KMS-11 (cell line): ENCODE data around the gene ZNF101.

Experiments used
- H2AFZ ChIP-seq: fragments of 200-600 bp; sonication (generic); 2 replicates; pipeline ENCODE4 v1.6.1; 2016; ENCODE audit warnings: antibody characterized with exemption, mixed run types, low read depth
- H3K27ac ChIP-seq: fragments of 200-600 bp; sonication (generic); 2 replicates; pipeline ENCODE4 v1.6.1; 2016; ENCODE audit warnings: mild to moderate bottlenecking, mixed run types
- H3K27me3 ChIP-seq: fragments of 200-600 bp; sonication (generic); 2 replicates; pipeline ENCODE4 v1.6.1; 2017; ENCODE audit warnings: mild to moderate bottlenecking, low read depth, mixed run types, moderate library complexity; ENCODE audit not compliant: insufficient read depth
- H3K36me3 ChIP-seq: fragments of 200-600 bp; sonication (generic); 2 replicates; pipeline ENCODE4 v1.6.1; 2017; ENCODE audit warnings: mild to moderate bottlenecking, mixed run types; ENCODE audit not compliant: insufficient read depth
- H3K4me1 ChIP-seq: fragments of 200-600 bp; sonication (generic); 2 replicates; pipeline ENCODE4 v1.6.1; 2016; ENCODE audit warnings: mild to moderate bottlenecking, low read depth, mixed run types; ENCODE audit not compliant: poor library complexity, severe bottlenecking
- H3K4me2 ChIP-seq: fragments of 200-600 bp; sonication (generic); 2 replicates; pipeline ENCODE4 v1.7.0; 2016; ENCODE audit warnings: mild to moderate bottlenecking, mixed run types
- H3K4me3 ChIP-seq: fragments of 200-600 bp; sonication (generic); IDR thresholded peaks from 2 replicates; pipeline ENCODE4 v1.6.1; 2017; ENCODE audit warnings: low read depth, low read length, mixed read lengths; ENCODE audit not compliant: insufficient read depth
- H3K79me2 ChIP-seq: fragments of 200-600 bp; sonication (generic); 2 replicates; pipeline ENCODE4 v1.6.1; 2016; ENCODE audit warnings: low read depth, mixed run types; ENCODE audit not compliant: insufficient read depth
- H3K9ac ChIP-seq: fragments of 200-600 bp; sonication (generic); 2 replicates; pipeline ENCODE4 v1.6.1; 2016; ENCODE audit warnings: mild to moderate bottlenecking, mixed run types
- H4K20me1 ChIP-seq: fragments of 200-600 bp; sonication (generic); 2 replicates; pipeline ENCODE4 v1.6.1; 2016; ENCODE audit warnings: mild to moderate bottlenecking, mixed run types; ENCODE audit not compliant: insufficient read depth
- TF ChIP-seq, protein P1 (sequence below): fragments of 200-600 bp; sonication (generic); conservative IDR thresholded peaks from 2 replicates; pipeline ENCODE4 v1.6.1; 2017; ENCODE audit warnings: low read depth, mild to moderate bottlenecking, antibody characterized with exemption, low read length, moderate library complexity, mixed read lengths

Gene ZNF101

GRCh38 chr19:19644054-19644388 lies 24.6 kb upstream of the ZNF101 start:
- Histone ChIP-seq H2AFZ (no peak overlapping the region), H4K20me1 (no peaks in the 10 kb centered on the region), H3K79me2 (no peaks in the 10 kb centered on the region), H3K4me3 (no peak overlapping the region), H3K36me3 (no peaks in the 10 kb centered on the region), H3K9ac (peak overlapping the region; percentile 33; the same call in 1 of the 2 replicates), H3K27ac (peak overlapping the region; percentile 56; the same call in 1 of the 2 replicates), H3K4me2 (peak overlapping the region; percentile 68; the same call in 1 of the 2 replicates), H3K4me1 (no peaks in the 10 kb centered on the region), H3K27me3 (no peaks in the 10 kb centered on the region)
- TF ChIP-seq, protein P1, sequence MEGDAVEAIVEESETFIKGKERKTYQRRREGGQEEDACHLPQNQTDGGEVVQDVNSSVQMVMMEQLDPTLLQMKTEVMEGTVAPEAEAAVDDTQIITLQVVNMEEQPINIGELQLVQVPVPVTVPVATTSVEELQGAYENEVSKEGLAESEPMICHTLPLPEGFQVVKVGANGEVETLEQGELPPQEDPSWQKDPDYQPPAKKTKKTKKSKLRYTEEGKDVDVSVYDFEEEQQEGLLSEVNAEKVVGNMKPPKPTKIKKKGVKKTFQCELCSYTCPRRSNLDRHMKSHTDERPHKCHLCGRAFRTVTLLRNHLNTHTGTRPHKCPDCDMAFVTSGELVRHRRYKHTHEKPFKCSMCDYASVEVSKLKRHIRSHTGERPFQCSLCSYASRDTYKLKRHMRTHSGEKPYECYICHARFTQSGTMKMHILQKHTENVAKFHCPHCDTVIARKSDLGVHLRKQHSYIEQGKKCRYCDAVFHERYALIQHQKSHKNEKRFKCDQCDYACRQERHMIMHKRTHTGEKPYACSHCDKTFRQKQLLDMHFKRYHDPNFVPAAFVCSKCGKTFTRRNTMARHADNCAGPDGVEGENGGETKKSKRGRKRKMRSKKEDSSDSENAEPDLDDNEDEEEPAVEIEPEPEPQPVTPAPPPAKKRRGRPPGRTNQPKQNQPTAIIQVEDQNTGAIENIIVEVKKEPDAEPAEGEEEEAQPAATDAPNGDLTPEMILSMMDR: peak; percentile 46; the same call in 1 of the 2 replicates

- Histone ChIP-seq H3K27ac (no peak overlapping the region), H2AFZ (no peak overlapping the region), H4K20me1 (no peaks in the 10 kb centered on the region), H3K79me2 (no peaks in the 10 kb centered on the region), H3K4me2 (no peak overlapping the region), H3K36me3 (no peaks in the 10 kb centered on the region), H3K4me1 (no peaks in the 10 kb centered on the region), H3K27me3 (no peaks in the 10 kb centered on the region), H3K9ac (no peak overlapping the region), H3K4me3 (no peak overlapping the region)
- TF ChIP-seq, protein P1: no peak
These were observed 23.3 kb upstream of the ZNF101 start for GRCh38 chr19:19645233-19645870.

DNA sequence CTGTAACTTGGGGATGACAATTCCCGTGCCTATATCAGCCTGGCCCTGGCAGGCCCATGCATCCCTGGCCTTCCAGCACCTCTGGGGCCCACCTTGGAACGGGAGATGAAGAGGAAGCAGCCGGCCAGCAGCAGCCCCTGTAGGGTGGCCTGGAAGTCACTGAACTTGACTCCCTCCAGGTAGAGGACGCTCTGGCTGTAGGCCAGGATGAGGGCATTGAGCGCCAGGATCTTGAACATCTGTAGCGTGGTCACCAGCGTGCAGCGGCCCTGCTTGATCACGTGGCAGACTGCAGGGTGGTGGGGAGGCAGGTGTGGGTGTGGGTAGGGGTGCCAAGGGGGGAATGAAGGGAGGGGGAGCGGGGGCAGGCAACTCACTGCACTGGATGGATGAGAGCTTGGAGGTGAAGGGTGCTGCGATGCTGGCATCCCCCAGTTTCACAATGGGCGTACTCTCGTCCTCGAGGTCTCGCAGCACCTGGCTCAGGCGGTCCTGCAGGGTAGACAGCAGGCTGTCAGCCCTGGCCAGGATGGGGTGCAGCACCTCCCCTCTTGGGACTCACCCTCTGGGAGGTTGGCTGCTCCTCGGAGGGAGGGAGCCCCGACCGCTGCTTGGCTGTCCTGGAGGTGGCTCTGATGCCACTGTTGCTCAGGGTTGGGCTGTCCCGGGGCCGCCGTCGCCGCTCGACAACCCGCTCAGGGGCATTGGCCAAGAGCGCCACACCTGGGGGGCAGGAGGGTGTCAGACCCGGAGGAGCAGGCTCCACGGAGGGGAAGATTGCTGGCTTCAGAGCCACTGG lies 21.4 kb upstream of the ZNF101 start:
- TF ChIP-seq, protein P1: no peak
- no peak overlapping the region for H3K4me3 ChIP-seq
- H3K79me2 ChIP-seq: no peaks in the 10 kb centered on the region
- no peaks in the 10 kb centered on the region for H3K36me3 ChIP-seq
- no peak overlapping the region for H3K9ac ChIP-seq
- no peaks in the 10 kb centered on the region for H4K20me1 ChIP-seq
- H2AFZ ChIP-seq: no peak overlapping the region
- H3K27ac ChIP-seq: no peak overlapping the region
- H3K4me1 ChIP-seq: no peaks in the 10 kb centered on the region
- no peak overlapping the region for H3K4me2 ChIP-seq
- H3K27me3 ChIP-seq: no peaks in the 10 kb centered on the region

DNA sequence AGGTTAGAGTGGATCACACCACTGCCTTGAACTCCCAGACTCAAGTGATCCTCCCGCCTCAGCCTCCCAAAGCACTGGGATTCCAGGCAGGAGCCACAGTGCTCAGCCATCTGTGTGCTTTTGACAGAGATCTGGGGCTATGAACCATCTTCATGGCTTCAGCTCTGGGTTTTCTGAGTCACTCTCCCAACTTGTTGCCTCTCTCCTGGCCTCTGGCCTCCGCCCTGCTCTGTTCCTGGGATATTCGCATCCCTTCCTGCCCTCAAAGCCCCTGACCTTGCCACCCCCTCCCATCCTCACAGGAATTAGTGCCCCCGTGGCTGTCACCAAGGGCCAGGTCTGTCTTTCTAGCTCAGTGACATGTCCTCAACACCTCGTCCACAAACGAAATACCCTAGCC lies 19.5 kb upstream of the ZNF101 start:
- Histone ChIP-seq H3K36me3 (no peaks in the 10 kb centered on the region; the same call in 1 of the 2 replicates), H3K4me3 (no peak overlapping the region), H3K79me2 (no peaks in the 10 kb centered on the region), H3K4me1 (no peaks in the 10 kb centered on the region), H4K20me1 (no peaks in the 10 kb centered on the region), H3K9ac (no peak overlapping the region), H3K4me2 (no peak overlapping the region), H3K27me3 (no peaks in the 10 kb centered on the region), H2AFZ (no peak overlapping the region), H3K27ac (no peak overlapping the region)
- TF ChIP-seq, protein P1: no peak
